Loucy (cell line): ENCODE data around the gene ZNF587B.

Experiments used
- EZH2phosphoT487 ChIP-seq: fragments of 200-600 bp; IDR thresholded peaks from 2 replicates; pipeline ENCODE4 v1.6.1; 2018; ENCODE audit warnings: antibody characterized with exemption, mild to moderate bottlenecking, moderate library complexity, borderline replicate concordance
- TF ChIP-seq, protein P1 (sequence below): fragments of 200-600 bp; sonication (generic); conservative IDR thresholded peaks from 2 replicates; pipeline ENCODE4 v1.5.1; 2014; ENCODE audit warnings: mild to moderate bottlenecking, antibody characterized with exemption, low read length

DNA sequence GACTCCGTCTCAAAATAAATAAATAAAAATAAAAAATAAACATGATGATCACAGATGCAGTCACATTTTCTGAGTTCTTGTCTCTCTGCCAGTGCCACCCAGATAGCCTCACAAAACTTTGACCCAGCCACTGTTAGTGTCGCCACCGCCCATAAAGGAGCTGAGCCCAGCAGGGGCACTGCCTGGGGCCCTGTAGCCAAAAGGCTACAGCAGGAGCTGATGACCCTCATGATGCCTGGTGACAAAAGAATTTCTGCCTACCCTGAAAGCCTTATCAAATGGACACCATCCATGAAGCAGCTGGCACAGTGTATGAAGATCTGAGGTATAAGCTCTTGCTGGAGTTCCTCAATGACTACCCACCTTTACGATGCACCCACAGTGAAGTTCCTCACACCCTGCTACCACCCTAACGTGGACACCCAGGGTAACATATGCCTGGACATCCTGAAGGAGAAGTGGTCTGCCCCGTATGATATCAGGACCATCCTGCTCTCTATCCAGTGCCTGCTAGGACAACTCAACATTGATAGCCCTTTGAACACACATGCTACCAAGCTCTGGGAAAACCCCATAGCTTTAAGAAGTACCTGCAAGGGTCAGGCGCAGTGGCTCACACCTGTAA is 37.9 kb downstream of the ZNF587B start:
- TF ChIP-seq, protein P1, sequence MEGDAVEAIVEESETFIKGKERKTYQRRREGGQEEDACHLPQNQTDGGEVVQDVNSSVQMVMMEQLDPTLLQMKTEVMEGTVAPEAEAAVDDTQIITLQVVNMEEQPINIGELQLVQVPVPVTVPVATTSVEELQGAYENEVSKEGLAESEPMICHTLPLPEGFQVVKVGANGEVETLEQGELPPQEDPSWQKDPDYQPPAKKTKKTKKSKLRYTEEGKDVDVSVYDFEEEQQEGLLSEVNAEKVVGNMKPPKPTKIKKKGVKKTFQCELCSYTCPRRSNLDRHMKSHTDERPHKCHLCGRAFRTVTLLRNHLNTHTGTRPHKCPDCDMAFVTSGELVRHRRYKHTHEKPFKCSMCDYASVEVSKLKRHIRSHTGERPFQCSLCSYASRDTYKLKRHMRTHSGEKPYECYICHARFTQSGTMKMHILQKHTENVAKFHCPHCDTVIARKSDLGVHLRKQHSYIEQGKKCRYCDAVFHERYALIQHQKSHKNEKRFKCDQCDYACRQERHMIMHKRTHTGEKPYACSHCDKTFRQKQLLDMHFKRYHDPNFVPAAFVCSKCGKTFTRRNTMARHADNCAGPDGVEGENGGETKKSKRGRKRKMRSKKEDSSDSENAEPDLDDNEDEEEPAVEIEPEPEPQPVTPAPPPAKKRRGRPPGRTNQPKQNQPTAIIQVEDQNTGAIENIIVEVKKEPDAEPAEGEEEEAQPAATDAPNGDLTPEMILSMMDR = no peak
- TF ChIP-seq EZH2phosphoT487 = no peak
